ENCODE data around the gene PHKG1.
"Not testable (repeated sequence)": the region's sequence is repeated elsewhere in the genome, so short reads cannot be mapped to it uniquely, and the experiment has no call there.

DNA sequence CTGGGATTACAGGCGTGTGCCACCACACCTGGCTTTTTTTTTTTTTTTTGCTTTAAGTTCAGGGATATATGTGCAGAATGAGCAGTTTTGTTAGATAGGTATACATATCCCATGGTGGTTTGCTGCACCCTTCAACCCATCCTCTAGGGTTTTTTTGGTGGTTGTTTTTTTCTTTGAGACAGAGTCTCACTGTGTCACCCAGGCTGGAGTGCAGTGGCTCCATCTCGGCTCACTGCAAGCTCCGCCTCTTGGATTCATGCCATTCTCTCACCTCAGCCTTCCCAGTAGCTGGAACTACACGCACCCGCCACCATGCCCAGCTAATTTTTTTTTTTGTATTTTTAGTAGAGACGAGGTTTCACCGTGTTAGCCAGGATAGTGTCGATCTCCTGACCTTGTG lies 44.0 kb downstream of the PHKG1 start:
- TF ChIP-seq ZBED1 (IDR thresholded peaks at IDR 0.05; ENCODE audit: borderline replicate concordance); RUNX3 (IDR thresholded peaks at IDR 0.05; ENCODE audit: low read length); LARP7 (IDR thresholded peaks at IDR 0.05); FOXK2 (IDR thresholded peaks at IDR 0.05); RCOR1 (conservative IDR thresholded peaks at IDR 0.05; ENCODE audit: low read depth, low read length); POLR2AphosphoS5 (IDR thresholded peaks at IDR 0.05; ENCODE audit: low read length); RFX5 (IDR thresholded peaks at IDR 0.05; ENCODE audit: low read depth, low read length); IRF3 (IDR thresholded peaks at IDR 0.05); CHD1 (IDR thresholded peaks at IDR 0.05; ENCODE audit: low read depth, low read length); ETV6 (conservative IDR thresholded peaks at IDR 0.05 in 1 of 2, IDR thresholded peaks at IDR 0.05 in 1 of 2; ENCODE audit: borderline replicate concordance in 1 of 2, low read depth in 1 of 2); JUND (IDR thresholded peaks at IDR 0.05; ENCODE audit: low read depth, low read length): not testable (repeated sequence)
- TF ChIP-seq, protein P1, sequence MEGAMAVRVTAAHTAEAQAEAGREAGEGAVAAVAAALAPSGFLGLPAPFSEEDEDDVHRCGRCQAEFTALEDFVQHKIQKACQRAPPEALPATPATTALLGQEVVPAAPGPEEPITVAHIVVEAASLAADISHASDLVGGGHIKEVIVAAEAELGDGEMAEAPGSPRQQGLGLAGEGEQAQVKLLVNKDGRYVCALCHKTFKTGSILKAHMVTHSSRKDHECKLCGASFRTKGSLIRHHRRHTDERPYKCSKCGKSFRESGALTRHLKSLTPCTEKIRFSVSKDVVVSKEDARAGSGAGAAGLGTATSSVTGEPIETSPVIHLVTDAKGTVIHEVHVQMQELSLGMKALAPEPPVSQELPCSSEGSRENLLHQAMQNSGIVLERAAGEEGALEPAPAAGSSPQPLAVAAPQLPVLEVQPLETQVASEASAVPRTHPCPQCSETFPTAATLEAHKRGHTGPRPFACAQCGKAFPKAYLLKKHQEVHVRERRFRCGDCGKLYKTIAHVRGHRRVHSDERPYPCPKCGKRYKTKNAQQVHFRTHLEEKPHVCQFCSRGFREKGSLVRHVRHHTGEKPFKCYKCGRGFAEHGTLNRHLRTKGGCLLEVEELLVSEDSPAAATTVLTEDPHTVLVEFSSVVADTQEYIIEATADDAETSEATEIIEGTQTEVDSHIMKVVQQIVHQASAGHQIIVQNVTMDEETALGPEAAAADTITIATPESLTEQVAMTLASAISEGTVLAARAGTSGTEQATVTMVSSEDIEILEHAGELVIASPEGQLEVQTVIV (IDR thresholded peaks at IDR 0.05; ENCODE audit: borderline replicate concordance, partially characterized antibody), result not testable (repeated sequence)
- TF ChIP-seq, protein P2, sequence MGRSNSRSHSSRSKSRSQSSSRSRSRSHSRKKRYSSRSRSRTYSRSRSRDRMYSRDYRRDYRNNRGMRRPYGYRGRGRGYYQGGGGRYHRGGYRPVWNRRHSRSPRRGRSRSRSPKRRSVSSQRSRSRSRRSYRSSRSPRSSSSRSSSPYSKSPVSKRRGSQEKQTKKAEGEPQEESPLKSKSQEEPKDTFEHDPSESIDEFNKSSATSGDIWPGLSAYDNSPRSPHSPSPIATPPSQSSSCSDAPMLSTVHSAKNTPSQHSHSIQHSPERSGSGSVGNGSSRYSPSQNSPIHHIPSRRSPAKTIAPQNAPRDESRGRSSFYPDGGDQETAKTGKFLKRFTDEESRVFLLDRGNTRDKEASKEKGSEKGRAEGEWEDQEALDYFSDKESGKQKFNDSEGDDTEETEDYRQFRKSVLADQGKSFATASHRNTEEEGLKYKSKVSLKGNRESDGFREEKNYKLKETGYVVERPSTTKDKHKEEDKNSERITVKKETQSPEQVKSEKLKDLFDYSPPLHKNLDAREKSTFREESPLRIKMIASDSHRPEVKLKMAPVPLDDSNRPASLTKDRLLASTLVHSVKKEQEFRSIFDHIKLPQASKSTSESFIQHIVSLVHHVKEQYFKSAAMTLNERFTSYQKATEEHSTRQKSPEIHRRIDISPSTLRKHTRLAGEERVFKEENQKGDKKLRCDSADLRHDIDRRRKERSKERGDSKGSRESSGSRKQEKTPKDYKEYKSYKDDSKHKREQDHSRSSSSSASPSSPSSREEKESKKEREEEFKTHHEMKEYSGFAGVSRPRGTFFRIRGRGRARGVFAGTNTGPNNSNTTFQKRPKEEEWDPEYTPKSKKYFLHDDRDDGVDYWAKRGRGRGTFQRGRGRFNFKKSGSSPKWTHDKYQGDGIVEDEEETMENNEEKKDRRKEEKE (IDR thresholded peaks at IDR 0.05), result not testable (repeated sequence)
- TF ChIP-seq, protein P3, sequence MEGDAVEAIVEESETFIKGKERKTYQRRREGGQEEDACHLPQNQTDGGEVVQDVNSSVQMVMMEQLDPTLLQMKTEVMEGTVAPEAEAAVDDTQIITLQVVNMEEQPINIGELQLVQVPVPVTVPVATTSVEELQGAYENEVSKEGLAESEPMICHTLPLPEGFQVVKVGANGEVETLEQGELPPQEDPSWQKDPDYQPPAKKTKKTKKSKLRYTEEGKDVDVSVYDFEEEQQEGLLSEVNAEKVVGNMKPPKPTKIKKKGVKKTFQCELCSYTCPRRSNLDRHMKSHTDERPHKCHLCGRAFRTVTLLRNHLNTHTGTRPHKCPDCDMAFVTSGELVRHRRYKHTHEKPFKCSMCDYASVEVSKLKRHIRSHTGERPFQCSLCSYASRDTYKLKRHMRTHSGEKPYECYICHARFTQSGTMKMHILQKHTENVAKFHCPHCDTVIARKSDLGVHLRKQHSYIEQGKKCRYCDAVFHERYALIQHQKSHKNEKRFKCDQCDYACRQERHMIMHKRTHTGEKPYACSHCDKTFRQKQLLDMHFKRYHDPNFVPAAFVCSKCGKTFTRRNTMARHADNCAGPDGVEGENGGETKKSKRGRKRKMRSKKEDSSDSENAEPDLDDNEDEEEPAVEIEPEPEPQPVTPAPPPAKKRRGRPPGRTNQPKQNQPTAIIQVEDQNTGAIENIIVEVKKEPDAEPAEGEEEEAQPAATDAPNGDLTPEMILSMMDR (IDR thresholded peaks at IDR 0.05 in 2 of 3, conservative IDR thresholded peaks at IDR 0.05 in 1 of 3; ENCODE audit: control insufficient read depth in 2 of 3, extremely low read depth in 1 of 3, insufficient read depth in 1 of 3, low read depth in 3 of 3, low read length in 3 of 3), result not testable (repeated sequence)
